NCI-H2196 (cell line): Measurements from ENCODE around the gene SLC9A9.

Experiments used
- DNase-seq: peaks from one replicate; lab custom pipeline; 2025; ENCODE audit not compliant: unreplicated experiment; lab: John Stamatoyannopoulos, UW

The SLC9A9 gene

DNA sequence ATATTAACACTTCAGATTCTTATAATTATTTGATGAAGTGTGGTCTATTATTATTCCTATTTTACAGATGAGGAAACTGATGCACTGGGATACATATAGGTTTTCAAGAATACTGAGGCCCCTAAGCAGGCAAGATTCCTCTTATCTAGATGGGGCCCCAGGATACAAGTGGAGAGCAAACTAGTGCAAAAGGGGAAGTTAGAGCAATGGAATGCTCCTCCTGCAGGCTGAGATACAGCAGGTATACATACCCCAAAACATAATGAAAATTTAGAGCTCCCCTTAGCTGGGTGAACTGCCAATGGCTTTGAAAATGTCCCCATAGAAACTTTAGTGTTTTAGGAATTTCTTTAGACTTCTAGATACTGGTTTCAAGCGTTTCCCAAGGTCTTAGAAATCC is 481.6 kb downstream of the SLC9A9 start:
- DNase-seq: no peak

- DNase-seq: no peak
Observed at GRCh38 chr3:143363949-143364348, 484.3 kb downstream of the SLC9A9 start.

GRCh38 chr3:143363276-143363675 is 485.0 kb downstream of the SLC9A9 start:
- DNase-seq: no peak

- DNase-seq: no peak
Observed at GRCh38 chr3:143362115-143362991, 485.9 kb downstream of the SLC9A9 start.

DNA sequence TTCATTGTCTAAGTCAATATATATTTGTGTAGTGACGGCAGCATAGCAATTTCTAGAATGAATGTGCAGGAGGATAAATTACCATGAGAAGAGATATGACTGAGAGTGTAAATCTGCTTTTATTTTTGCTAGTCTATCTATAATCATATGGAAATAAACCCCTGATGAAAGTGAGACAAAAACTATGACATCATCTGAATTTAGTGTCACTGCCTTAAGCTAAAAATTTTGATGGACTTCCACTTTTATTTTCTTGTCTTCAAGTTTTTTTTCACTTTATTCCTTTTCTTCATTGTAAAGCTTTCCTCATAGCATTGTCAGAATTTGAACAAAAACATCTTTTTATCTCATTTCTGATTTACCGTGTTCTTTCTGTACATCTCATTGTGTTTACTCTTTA is 486.7 kb downstream of the SLC9A9 start:
- no peak for DNase-seq

DNA sequence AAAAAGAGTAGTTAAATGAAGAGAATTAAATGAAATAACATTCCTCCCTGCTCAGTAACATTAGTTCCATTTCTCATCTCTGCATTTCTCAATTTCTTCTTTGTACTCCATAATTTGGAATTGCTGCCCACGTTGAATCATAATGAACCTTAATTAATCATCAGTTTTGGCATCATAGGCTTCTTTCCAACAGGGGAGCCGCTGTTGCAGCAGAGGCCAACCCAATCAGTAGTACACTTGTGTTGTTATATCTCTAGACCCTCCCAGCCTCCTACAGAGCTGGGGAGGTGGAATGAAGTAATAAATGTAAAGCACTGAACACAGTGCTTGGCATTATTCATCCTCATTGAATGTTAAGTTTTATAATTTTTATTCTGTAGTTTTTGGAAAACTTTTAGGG is 488.0 kb downstream of the SLC9A9 start:
- no peak for DNase-seq

GRCh38 chr3:143358793-143359491 is 489.3 kb downstream of the SLC9A9 start:
- no peak for DNase-seq

GRCh38 chr3:143358155-143358792 is 490.0 kb downstream of the SLC9A9 start:
- no peak for DNase-seq

- DNase-seq: no peak
Observed at GRCh38 chr3:143357700-143358099, 490.6 kb downstream of the SLC9A9 start.

DNA sequence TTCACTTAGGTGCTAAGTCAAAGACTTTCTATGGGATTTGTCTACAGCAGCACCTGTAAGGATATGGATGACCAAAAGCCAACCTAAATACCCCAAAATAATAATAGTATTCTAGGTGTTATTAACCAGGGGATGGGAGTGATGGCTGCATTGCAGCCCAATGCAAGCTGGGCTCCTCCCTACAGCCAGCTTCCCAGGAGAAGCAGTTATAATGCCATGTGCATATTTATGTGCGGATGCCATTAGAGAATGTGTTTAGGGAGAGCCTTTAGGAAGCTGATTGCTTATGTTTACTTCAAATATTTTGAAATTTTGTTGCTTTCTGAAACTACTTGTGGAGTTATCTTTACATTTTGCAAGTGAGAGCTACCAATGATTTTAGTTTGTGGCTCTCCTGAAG is 491.4 kb downstream of the SLC9A9 start:
- DNase-seq: no peak

- DNase-seq: no peak
Observed at GRCh38 chr3:143354342-143354741, 493.9 kb downstream of the SLC9A9 start.

DNA sequence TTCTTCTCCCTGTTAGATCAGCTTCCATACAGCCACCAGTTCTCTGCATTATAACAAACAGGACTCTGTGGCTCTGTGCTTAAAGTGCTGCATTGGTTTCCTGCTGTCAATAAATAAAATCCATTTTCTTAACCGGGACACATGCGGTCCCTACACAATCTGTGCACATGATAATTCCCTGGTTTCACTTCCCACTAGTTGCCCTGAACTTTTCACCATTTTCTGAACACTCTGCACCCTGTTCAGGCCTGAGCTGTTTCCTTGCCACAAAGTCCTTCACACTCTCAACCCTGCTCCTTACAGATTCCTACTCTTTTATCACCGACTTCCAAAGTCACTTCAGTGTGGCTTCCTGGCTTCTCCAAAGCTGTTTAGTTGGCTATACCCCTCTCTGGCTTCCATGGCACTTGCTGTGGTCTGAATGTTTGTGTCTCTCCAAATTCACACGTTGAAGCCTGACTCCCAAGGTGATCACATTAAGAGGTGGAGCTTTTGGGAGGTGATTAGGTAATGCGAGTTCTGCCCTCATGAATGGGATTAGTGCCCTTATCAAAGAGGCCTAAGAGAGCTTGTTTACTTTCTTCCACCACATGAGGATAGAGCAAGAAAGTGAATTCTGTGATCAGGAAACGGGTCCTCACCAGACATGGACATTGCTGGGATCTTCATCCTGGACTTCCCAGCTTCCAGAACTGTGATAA is 495.3 kb downstream of the SLC9A9 start:
- DNase-seq: no peak

DNA sequence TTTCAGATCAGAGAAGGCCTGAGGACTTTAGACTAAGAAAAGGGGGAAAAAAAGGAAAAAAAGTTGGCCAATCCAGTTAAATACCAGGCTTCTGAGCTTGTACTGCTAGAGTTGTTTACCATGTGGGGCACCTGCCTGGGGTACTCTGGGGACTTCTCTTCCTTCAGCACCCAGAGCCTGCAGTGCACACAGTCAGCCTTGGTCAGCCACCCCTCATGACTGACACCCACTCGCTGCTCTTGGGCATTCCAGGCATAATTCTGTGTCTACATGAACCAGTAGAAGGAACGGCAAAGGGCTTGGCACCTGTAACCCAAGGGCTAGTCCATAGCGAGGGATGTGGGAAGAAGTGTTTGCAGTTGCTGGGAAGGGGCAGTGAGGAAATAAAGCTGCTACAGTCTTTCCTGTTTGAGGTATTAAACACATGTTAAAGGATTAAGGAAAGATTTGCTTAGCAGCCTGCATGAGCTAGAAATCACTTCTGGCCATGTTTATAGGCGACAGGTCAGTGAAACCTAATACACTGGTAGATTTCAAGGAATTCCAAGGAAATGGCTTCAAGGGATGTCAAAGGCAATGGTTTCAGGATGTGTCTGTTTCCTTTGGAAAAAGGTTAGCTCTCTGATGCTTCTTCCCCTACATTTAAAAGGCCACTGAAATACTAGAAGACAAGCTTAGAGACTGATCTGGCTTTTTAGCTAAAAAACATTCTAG is 496.2 kb downstream of the SLC9A9 start:
- no peak for DNase-seq

GRCh38 chr3:143351354-143351753 is 496.9 kb downstream of the SLC9A9 start:
- no peak for DNase-seq

GRCh38 chr3:143349455-143349854 is 498.8 kb downstream of the SLC9A9 start:
- no peak for DNase-seq

DNA sequence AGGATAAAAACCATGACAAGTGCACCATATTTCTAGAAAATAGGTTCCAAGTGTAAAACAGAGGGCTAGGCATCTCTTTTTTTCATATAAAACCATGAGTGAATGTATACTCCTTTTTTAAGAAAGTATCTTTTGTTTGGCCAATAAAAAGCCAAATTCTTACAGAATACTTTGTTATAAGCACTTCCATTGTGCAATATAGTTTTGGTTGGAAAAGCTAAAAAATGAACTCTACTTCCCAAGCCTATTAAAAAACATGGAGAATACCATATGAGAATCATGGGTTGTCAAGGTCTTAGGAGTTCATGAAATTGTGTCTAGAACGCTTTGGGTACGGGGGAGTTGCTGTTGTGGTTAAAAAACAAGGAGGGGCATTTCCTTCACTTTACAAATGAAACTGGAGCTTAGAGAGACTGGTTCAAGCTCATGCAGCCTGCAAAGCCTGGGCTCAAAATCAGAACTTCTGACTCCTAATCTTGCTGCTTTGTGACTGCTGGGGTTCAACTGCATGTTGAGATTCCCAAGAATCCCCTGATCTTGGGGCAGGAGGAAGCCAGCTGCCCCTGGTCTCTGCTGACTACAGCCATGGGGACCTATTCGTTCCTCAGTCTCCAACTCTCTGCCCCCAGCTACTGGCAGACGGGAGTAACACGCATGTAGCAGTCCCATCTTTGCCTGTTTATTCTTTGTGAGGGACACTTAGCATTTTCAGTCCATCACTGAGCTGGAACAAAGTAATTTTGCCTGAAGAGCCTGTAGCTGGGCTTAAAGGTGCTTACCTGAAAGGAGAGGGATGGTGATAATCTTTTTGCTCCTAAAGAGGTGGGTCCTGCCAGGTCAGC is 499.6 kb downstream of the SLC9A9 start:
- no peak for DNase-seq

DNA sequence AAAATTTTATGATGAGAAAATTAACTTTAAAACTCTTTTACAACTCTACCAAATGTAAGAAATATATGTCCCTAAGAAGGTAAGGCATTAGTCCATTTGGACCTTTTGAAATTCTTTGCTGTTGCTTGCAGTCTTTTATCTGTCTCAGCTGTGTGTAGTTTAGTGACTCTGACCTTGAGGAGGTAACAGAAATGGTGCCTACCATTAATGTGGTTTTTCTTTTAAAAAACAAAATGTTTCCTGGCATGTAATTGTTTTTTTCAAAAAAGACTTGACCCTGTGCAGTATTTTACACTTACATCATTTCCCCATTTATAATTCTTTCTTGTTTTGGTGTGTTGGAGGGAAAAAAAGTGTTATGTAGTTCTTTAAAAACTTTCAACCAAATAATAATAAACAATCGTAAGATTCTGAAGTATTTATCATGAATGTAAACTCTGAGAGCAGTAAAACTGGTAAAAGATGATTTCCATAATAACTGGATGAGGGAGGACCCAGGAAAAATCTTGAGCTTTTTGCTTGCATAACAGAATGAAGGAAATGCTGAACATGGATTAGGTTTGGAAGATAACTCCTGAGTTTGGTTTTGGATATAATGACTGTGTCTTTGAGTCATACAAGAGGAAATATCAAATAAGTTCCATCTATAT is 503.6 kb downstream of the SLC9A9 start:
- no peak for DNase-seq

GRCh38 chr3:143343944-143344343 is 504.3 kb downstream of the SLC9A9 start:
- no peak for DNase-seq

DNA sequence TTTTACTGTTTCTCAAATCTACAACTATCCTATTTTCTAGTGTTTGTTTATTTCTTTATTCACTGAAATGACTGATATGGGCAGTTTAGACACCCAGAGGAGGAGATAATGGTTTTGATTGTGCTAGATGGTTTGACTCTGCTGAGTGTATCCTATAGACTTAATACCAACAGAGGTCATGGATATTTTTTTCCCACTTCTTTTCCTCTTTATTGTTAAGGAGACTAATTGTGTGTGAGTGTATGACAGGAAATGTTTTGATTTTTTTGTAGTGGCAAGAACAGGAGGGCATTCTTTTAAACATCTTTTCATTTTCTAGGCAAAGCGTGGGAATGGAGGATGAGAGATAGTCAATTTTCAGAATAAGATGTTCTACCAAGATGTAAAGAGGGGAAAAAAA is 505.2 kb downstream of the SLC9A9 start:
- DNase-seq: no peak
